WTC11 (cell line): Measurements from ENCODE around the gene EHMT1. TPM values are rescaled to one million over a fixed set of nuclear protein-coding genes. Genes with fewer than 3 reads are reported as not detected.
A peak's percentile ranks its signal among the peaks of the same experiment; 100 is the strongest.

Source experiments
- ATAC-seq: fragments of 200-7000 bp; cut with Tn5 transposase; 2 replicates; pipeline ENCODE4 v1.10.0; 2021; ENCODE audit warnings: mild to moderate bottlenecking, moderate library complexity
- CTCF ChIA-PET: fragments of 300-600 bp; sonication (Branson Sonifier 250); formaldehyde crosslinking; loops from one replicate; lab custom pipeline; 2021; ENCODE audit warnings: antibody characterized with exemption; lab: Charles Lee
- POLR2A ChIA-PET: fragments of 350-600 bp; sonication (Branson Sonifier 250); formaldehyde crosslinking; loops from one replicate; lab custom pipeline; 2021; ENCODE audit warnings: antibody characterized with exemption; lab: Charles Lee
- DNase-seq: peaks from one replicate; pipeline ENCODE4 v3.0.0; 2021; ENCODE audit warnings: low spot score
- H3K27ac Mint-ChIP-seq: 2 replicates; pipeline ENCODE4 v1.8.0; 2021; ENCODE audit warnings: mixed read lengths
- H3K27me3 Mint-ChIP-seq: 2 replicates; pipeline ENCODE4 v1.8.0; 2021; ENCODE audit warnings: low read depth, mild to moderate bottlenecking, moderate library complexity, mixed read lengths
- H3K36me3 Mint-ChIP-seq: 2 replicates; pipeline ENCODE4 v1.8.0; 2021; ENCODE audit warnings: mixed read lengths
- H3K4me1 Mint-ChIP-seq: 2 replicates; pipeline ENCODE4 v1.8.0; 2022; ENCODE audit warnings: mixed read lengths
- H3K4me3 Mint-ChIP-seq: 2 replicates; pipeline ENCODE4 v1.8.0; 2021; ENCODE audit warnings: mild to moderate bottlenecking, moderate library complexity, mixed read lengths
- H3K9me3 Mint-ChIP-seq: 2 replicates; pipeline ENCODE4 v1.8.0; 2021; ENCODE audit warnings: mixed read lengths
- GABPB1 ChIP-seq: sonication (generic); formaldehyde crosslinking; IDR thresholded peaks from 2 replicates; pipeline ENCODE4 v1.8.1; 2023; ENCODE audit warnings: mild to moderate bottlenecking, missing genetic modification reagents
- KAT7 ChIP-seq: sonication (generic); formaldehyde crosslinking; IDR thresholded peaks from 2 replicates; pipeline ENCODE4 v1.8.1; 2023; ENCODE audit warnings: missing genetic modification reagents, mild to moderate bottlenecking, borderline replicate concordance
- MXD4 ChIP-seq: fragments of 250-450 bp; sonication (Bioruptor Pico); IDR thresholded peaks from 2 replicates; pipeline ENCODE4 v1.8.0; 2021; ENCODE audit warnings: mild to moderate bottlenecking, moderate library complexity, borderline replicate concordance
- MYBL2 ChIP-seq: sonication (generic); formaldehyde crosslinking; IDR thresholded peaks from 2 replicates; pipeline ENCODE4 v1.8.1; 2023; ENCODE audit warnings: mild to moderate bottlenecking, moderate library complexity, missing genetic modification reagents
- NR2C2 ChIP-seq: sonication (generic); formaldehyde crosslinking; IDR thresholded peaks from 2 replicates; pipeline ENCODE4 v1.8.0; 2022; ENCODE audit warnings: mild to moderate bottlenecking, missing genetic modification reagents
- SMAD3 ChIP-seq: sonication (generic); formaldehyde crosslinking; IDR thresholded peaks from 2 replicates; pipeline ENCODE4 v1.8.0; 2022; ENCODE audit warnings: missing genetic modification reagents, mild to moderate bottlenecking, borderline replicate concordance
- TEAD1 ChIP-seq: sonication (generic); formaldehyde crosslinking; IDR thresholded peaks from 2 replicates; pipeline ENCODE4 v1.8.0; 2022; ENCODE audit warnings: mild to moderate bottlenecking, missing genetic modification reagents
- TEAD4 ChIP-seq: sonication (generic); formaldehyde crosslinking; IDR thresholded peaks from 2 replicates; pipeline ENCODE4 v1.8.0; 2022; ENCODE audit warnings: mild to moderate bottlenecking, missing genetic modification reagents
- ZNF121 ChIP-seq: sonication (generic); formaldehyde crosslinking; IDR thresholded peaks from 2 replicates; pipeline ENCODE4 v1.8.0; 2023; ENCODE audit warnings: missing genetic modification reagents
- ZNF219 ChIP-seq: sonication (generic); formaldehyde crosslinking; IDR thresholded peaks from 2 replicates; pipeline ENCODE4 v1.8.0; 2023; ENCODE audit warnings: missing genetic modification reagents, mild to moderate bottlenecking, borderline replicate concordance
- ZNF232 ChIP-seq: sonication (generic); formaldehyde crosslinking; IDR thresholded peaks from 2 replicates; pipeline ENCODE4 v1.8.0; 2022; ENCODE audit warnings: mild to moderate bottlenecking, missing genetic modification reagents
- ZNF263 ChIP-seq: sonication (generic); formaldehyde crosslinking; IDR thresholded peaks from 2 replicates; pipeline ENCODE4 v1.8.1; 2022; ENCODE audit warnings: low read depth, mild to moderate bottlenecking, moderate library complexity, missing genetic modification reagents
- ZNF423 ChIP-seq: fragments of 250-450 bp; sonication (Bioruptor Pico); IDR thresholded peaks from 2 replicates; pipeline ENCODE4 v2.1.2; 2022; ENCODE audit warnings: mild to moderate bottlenecking, moderate library complexity
- ZNF671 ChIP-seq: fragments of 250-450 bp; sonication (Bioruptor Pico); IDR thresholded peaks from 2 replicates; pipeline ENCODE4 v1.8.0; 2021; ENCODE audit warnings: mild to moderate bottlenecking
- total RNA-seq: library from RNA; stranded (reverse); gene quantifications from 3 replicates; pipeline ENCODE4 v1.2.3, GENCODE V29; 2021
- TF ChIP-seq, protein P1 (sequence below): sonication (generic); formaldehyde crosslinking; IDR thresholded peaks from 2 replicates; pipeline ENCODE4 v1.8.1; 2022; ENCODE audit warnings: mild to moderate bottlenecking, missing genetic modification reagents, moderate library complexity, borderline replicate concordance
- TF ChIP-seq, protein P2 (sequence below): sonication (generic); formaldehyde crosslinking; IDR thresholded peaks from 2 replicates; pipeline ENCODE4 v1.8.1; 2023; ENCODE audit warnings: mild to moderate bottlenecking, missing genetic modification reagents, moderate library complexity
- TF ChIP-seq, protein P3 (sequence below): fragments of 250-450 bp; sonication (Bioruptor Pico); IDR thresholded peaks from 2 replicates; pipeline ENCODE4 v1.8.0; 2021; ENCODE audit warnings: mild to moderate bottlenecking
- TF ChIP-seq, protein P4 (sequence below): sonication (generic); formaldehyde crosslinking; IDR thresholded peaks from 2 replicates; pipeline ENCODE4 v1.8.1; 2023; ENCODE audit warnings: mild to moderate bottlenecking, missing genetic modification reagents, borderline replicate concordance
- TF ChIP-seq, protein P5 (sequence below): fragments of 250-450 bp; sonication (Bioruptor Pico); conservative IDR thresholded peaks from 2 replicates; pipeline ENCODE4 v1.9.0; 2021; ENCODE audit warnings: mild to moderate bottlenecking

The EHMT1 gene
- total RNA-seq, 1 experiment from 2014 or later, result 170 TPM

DNA sequence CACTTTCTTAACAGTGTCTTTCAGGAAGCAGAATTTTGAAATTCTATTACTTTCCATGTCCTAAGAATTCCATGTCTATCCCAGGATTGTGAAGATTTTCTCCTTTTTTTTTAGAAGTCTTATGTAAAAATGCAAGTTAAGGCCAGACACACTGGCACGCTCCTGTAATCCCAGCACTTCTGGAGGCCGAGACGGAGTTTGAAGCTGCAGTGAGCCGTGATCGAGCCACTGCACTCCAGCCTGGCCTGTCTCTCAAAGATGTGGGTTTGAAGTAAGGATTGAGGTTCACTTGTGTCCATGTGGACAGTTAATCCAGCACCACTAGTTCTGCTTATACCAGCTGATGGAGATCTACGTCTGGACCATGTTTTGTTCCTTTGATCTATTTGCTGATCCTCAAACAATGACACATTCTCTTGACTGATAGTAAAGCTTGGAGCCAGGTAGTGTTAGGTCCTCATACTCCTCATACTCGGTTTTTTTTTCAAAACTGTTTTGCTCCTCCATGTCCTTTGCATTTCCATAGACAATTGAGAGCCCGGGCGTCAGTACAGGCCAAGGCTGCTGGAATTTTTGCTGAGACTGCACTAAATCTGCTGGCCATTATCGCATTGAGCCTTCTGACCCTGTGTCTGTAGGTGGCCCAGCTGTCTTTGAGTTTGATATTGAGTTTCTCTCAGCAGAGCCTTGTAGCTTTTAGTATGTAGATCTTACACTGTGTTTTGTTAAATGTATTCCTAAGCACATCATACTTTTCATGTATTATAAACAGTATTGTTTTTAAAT is 205.4 kb downstream of the EHMT1 start:
- H3K36me3 Mint-ChIP-seq, result peaks cover 58% of the 10 kb centered on the region
- no peaks in the 10 kb centered on the region for H3K27me3 Mint-ChIP-seq
- DNase-seq (no peak), ATAC-seq (no peak)
- ChIA-PET CTCF (no interaction called here), POLR2A (no interaction called here)
- TF ChIP-seq TEAD4 (CRISPR knock-in tag), result no peak
- peak overlapping the region; percentile 61; the same call in 1 of the 2 replicates for H3K27ac Mint-ChIP-seq
- no peak overlapping the region for H3K4me3 Mint-ChIP-seq
- no peaks in the 10 kb centered on the region for H3K4me1 Mint-ChIP-seq
- peaks cover 20% of the 10 kb centered on the region for H3K9me3 Mint-ChIP-seq

DNA sequence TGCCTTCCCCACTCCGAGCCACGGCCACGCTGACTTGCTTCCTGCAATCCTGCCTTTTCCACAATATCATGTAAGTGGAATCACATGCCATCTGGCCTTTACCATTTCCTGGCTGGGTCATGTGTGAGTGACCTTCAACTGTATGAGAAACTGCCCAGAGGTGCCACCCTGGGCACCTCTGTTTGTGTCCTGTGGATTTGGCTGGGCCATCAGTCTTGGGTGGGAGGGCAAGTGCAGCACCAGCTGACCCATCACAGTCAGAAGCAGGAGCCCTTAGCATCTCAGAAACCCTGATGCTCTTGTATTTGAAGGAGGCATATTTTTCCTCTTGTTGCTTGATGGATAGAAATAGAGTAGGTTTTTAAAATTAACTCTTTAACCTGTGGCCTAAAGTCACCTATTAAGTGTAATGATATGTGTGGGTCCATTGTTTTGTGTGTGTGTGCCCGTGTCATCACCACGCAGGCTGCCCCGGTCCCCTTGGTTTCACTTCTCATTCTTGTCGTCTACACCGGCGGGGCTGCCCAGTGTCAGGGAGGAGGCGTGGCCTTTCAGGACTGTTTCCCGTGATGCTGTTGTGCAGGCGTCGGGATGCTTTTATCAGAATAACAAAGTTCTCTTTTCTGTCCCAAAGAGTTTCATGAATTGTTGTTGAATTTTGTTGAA is 206.7 kb downstream of the EHMT1 start:
- Mint-ChIP-seq H3K4me1 (no peaks in the 10 kb centered on the region), H3K36me3 (peaks cover 64% of the 10 kb centered on the region), H3K27ac (no peak overlapping the region), H3K27me3 (no peaks in the 10 kb centered on the region), H3K9me3 (peaks cover 20% of the 10 kb centered on the region), H3K4me3 (no peak overlapping the region)
- no peak for DNase-seq
- ChIA-PET POLR2A (no interaction called here), CTCF (no interaction called here)
- no peak for TF ChIP-seq ZNF671 (CRISPR knock-in tag)
- TF ChIP-seq MYBL2 (CRISPR knock-in tag), result no peak
- TF ChIP-seq NR2C2 (CRISPR knock-in tag), result no peak
- no peak for TF ChIP-seq MXD4
- no peak for TF ChIP-seq TEAD1
- TF ChIP-seq, protein P1, sequence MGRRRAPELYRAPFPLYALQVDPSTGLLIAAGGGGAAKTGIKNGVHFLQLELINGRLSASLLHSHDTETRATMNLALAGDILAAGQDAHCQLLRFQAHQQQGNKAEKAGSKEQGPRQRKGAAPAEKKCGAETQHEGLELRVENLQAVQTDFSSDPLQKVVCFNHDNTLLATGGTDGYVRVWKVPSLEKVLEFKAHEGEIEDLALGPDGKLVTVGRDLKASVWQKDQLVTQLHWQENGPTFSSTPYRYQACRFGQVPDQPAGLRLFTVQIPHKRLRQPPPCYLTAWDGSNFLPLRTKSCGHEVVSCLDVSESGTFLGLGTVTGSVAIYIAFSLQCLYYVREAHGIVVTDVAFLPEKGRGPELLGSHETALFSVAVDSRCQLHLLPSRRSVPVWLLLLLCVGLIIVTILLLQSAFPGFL (CRISPR knock-in tag), result no peak
- no peak for TF ChIP-seq GABPB1 (CRISPR knock-in tag)
- ATAC-seq, result no peak

DNA sequence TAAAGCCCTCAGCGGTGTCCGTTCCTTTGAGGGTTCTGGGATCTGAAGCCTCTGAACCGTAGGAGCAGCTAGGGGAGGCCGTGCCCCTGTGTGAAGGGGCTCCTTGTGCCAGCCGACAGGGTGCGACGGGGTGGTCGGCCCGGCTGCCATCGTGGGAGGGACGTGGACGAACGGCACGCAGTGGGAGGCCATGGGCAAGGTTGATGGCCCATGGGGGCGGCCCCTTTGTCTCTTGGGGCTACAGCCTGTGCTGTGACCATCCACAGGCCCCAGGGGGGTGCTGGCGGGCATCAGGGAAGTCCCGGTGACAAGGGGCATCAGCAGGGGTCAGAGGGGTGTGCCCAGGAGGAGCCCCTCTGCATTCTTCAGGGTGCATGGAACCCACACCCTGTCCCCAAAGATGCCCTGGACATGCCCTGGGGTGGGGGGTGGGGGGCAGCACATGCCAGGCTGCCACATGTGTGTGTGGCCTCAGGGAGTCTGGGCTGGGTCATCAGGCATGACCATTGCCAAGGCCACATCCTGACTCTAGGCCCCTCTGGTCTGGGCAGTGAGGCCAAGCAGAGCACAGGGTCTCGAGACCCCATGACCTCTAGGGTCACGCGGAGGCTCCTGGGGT is 209.2 kb downstream of the EHMT1 start:
- DNase-seq (no peak), ATAC-seq (no peak)
- Mint-ChIP-seq H3K27me3 (no peaks in the 10 kb centered on the region), H3K9me3 (peaks cover 17% of the 10 kb centered on the region), H3K27ac (no peak overlapping the region), H3K4me3 (no peak overlapping the region), H3K4me1 (no peaks in the 10 kb centered on the region), H3K36me3 (peaks cover 63% of the 10 kb centered on the region)
- POLR2A ChIA-PET, result no interaction called here
- CTCF ChIA-PET, result no interaction called here
- no peak for TF ChIP-seq GABPB1 (CRISPR knock-in tag)
- no peak for TF ChIP-seq ZNF263 (CRISPR knock-in tag)
- TF ChIP-seq, protein P2, sequence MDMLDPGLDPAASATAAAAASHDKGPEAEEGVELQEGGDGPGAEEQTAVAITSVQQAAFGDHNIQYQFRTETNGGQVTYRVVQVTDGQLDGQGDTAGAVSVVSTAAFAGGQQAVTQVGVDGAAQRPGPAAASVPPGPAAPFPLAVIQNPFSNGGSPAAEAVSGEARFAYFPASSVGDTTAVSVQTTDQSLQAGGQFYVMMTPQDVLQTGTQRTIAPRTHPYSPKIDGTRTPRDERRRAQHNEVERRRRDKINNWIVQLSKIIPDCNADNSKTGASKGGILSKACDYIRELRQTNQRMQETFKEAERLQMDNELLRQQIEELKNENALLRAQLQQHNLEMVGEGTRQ (CRISPR knock-in tag), result no peak
- TF ChIP-seq, protein P3, sequence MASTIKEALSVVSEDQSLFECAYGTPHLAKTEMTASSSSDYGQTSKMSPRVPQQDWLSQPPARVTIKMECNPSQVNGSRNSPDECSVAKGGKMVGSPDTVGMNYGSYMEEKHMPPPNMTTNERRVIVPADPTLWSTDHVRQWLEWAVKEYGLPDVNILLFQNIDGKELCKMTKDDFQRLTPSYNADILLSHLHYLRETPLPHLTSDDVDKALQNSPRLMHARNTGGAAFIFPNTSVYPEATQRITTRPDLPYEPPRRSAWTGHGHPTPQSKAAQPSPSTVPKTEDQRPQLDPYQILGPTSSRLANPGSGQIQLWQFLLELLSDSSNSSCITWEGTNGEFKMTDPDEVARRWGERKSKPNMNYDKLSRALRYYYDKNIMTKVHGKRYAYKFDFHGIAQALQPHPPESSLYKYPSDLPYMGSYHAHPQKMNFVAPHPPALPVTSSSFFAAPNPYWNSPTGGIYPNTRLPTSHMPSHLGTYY, result no peak
- TF ChIP-seq, protein P4, sequence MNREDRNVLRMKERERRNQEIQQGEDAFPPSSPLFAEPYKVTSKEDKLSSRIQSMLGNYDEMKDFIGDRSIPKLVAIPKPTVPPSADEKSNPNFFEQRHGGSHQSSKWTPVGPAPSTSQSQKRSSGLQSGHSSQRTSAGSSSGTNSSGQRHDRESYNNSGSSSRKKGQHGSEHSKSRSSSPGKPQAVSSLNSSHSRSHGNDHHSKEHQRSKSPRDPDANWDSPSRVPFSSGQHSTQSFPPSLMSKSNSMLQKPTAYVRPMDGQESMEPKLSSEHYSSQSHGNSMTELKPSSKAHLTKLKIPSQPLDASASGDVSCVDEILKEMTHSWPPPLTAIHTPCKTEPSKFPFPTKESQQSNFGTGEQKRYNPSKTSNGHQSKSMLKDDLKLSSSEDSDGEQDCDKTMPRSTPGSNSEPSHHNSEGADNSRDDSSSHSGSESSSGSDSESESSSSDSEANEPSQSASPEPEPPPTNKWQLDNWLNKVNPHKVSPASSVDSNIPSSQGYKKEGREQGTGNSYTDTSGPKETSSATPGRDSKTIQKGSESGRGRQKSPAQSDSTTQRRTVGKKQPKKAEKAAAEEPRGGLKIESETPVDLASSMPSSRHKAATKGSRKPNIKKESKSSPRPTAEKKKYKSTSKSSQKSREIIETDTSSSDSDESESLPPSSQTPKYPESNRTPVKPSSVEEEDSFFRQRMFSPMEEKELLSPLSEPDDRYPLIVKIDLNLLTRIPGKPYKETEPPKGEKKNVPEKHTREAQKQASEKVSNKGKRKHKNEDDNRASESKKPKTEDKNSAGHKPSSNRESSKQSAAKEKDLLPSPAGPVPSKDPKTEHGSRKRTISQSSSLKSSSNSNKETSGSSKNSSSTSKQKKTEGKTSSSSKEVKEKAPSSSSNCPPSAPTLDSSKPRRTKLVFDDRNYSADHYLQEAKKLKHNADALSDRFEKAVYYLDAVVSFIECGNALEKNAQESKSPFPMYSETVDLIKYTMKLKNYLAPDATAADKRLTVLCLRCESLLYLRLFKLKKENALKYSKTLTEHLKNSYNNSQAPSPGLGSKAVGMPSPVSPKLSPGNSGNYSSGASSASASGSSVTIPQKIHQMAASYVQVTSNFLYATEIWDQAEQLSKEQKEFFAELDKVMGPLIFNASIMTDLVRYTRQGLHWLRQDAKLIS (CRISPR knock-in tag), result no peak
- TF ChIP-seq KAT7 (CRISPR knock-in tag), result no peak
- TF ChIP-seq ZNF423 (CRISPR knock-in tag), result no peak
- TF ChIP-seq, protein P5, sequence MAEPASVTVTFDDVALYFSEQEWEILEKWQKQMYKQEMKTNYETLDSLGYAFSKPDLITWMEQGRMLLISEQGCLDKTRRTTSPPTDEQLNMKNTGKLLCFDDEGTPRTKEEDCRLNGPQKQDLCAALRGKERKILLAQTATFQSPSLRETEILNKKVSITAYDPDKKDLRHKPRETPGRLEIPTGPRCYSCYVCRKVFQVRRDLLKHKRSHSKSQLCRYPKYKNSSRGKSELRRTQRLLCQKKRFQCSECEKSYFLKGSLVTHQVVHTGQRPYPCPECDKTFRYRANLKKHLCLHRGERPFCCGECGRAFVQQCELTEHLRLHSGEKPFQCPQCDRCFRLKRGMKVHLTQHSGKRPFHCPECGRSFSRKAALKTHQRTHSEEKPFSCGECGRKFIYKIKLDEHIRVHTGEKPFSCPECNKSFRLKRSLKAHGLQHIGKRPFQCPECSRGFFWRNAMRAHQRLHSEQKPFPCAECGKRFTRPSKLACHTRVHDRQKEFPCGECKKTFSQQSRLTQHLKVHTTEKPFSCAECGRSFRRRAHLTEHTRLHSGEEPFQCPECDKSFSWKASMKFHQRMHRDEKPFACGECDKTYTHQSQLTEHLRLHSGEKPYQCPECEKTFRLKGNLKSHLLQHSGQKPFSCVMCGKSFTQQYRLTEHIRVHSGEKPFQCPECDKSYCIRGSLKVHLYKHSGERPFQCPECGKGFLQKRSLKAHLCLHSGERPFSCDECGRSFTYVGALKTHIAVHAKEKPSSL, result no peak
- TF ChIP-seq ZNF219 (CRISPR knock-in tag), result no peak
- no peak for TF ChIP-seq MYBL2 (CRISPR knock-in tag)
- TF ChIP-seq SMAD3 (CRISPR knock-in tag), result no peak
- no peak for TF ChIP-seq ZNF671 (CRISPR knock-in tag)
- no peak for TF ChIP-seq ZNF232 (CRISPR knock-in tag)
- no peak for TF ChIP-seq ZNF121 (CRISPR knock-in tag)
